ENCODE data around the gene LRRC2.
"Not testable (repeated sequence)": the region's sequence is repeated elsewhere in the genome, so short reads cannot be mapped to it uniquely, and the experiment has no call there.

DNA sequence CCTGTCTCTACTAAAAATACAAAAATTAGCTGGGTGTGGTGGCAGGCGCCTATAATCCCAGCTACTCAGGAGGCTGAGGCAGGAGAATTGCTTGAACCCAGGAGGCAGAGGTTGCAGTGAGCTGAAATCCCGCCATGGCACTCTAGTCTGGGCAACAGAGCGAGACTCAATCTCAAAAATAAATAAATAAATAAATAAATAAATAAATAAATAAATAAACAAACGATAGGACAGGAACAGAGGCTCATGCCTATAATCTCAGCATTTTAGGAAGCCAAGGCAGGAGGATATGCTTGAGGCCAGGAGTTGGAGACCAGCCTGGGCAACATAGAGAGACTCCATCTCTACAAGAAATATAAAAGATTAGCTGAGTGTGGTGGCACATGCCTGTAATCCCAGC, 43.9 kb downstream of the LRRC2 start:
- TF ChIP-seq, protein P1, sequence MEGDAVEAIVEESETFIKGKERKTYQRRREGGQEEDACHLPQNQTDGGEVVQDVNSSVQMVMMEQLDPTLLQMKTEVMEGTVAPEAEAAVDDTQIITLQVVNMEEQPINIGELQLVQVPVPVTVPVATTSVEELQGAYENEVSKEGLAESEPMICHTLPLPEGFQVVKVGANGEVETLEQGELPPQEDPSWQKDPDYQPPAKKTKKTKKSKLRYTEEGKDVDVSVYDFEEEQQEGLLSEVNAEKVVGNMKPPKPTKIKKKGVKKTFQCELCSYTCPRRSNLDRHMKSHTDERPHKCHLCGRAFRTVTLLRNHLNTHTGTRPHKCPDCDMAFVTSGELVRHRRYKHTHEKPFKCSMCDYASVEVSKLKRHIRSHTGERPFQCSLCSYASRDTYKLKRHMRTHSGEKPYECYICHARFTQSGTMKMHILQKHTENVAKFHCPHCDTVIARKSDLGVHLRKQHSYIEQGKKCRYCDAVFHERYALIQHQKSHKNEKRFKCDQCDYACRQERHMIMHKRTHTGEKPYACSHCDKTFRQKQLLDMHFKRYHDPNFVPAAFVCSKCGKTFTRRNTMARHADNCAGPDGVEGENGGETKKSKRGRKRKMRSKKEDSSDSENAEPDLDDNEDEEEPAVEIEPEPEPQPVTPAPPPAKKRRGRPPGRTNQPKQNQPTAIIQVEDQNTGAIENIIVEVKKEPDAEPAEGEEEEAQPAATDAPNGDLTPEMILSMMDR (conservative IDR thresholded peaks at IDR 0.05; ENCODE audit: low read length): not testable (repeated sequence)
- TF ChIP-seq EZH2phosphoT487 (IDR thresholded peaks at IDR 0.05; ENCODE audit: borderline replicate concordance): not testable (repeated sequence)
